NCI-H2196 (cell line): ENCODE data around the gene CHPF.
A peak's percentile ranks its signal among the peaks of the same experiment; 100 is the strongest.

Source experiments
- DNase-seq: peaks from one replicate; lab custom pipeline; 2025; ENCODE audit not compliant: unreplicated experiment; lab: John Stamatoyannopoulos, UW

Gene CHPF

GRCh38 chr2:219498280-219499057 lies 45.1 kb downstream of the CHPF start, which contains the start of gene GMPPA:
TSS of gene GMPPA (plus strand) at chr2:219498891. CDS start at chr2:219499976, 1,085 bp downstream.
- DNase-seq, result peak; percentile 97

GRCh38 chr2:219497495-219498279 lies 45.9 kb downstream of the CHPF start:
- peak; percentile 75 for DNase-seq

- DNase-seq, result no peak
Observed at GRCh38 chr2:219496825-219497494, 46.6 kb downstream of the CHPF start.

- DNase-seq, result no peak
Observed at GRCh38 chr2:219496247-219496824, 47.3 kb downstream of the CHPF start.

- DNase-seq, result no peak
Observed at GRCh38 chr2:219495531-219496122, 48.0 kb downstream of the CHPF start.

- DNase-seq, result no peak
Observed at GRCh38 chr2:219494952-219495530, 48.6 kb downstream of the CHPF start.

GRCh38 chr2:219493086-219493485 lies 50.5 kb downstream of the CHPF start:
- no peak for DNase-seq

GRCh38 chr2:219492575-219492974 lies 51.0 kb downstream of the CHPF start:
- no peak for DNase-seq

GRCh38 chr2:219491278-219491963 lies 52.2 kb downstream of the CHPF start:
- no peak for DNase-seq

GRCh38 chr2:219490600-219491130 lies 52.9 kb downstream of the CHPF start:
- no peak for DNase-seq

- DNase-seq, result no peak
Observed at GRCh38 chr2:219490186-219490585, 53.4 kb downstream of the CHPF start.

- no peak for DNase-seq
Observed at GRCh38 chr2:219489315-219489714, 54.3 kb downstream of the CHPF start.
